Endothelial cell of hepatic sinusoid (primary cell): ENCODE results near the gene TESPA1.
"Not testable (repeated sequence)": the region's sequence is repeated elsewhere in the genome, so short reads cannot be mapped to it uniquely, and the experiment has no call there.

Experiments
- in situ Hi-C: cut with HindIII; loops from 2 replicates; pipeline ENCODE4 v1.10.0; 2017; ENCODE audit warnings: low sequenced_read_pairs

TESPA1 gene

DNA sequence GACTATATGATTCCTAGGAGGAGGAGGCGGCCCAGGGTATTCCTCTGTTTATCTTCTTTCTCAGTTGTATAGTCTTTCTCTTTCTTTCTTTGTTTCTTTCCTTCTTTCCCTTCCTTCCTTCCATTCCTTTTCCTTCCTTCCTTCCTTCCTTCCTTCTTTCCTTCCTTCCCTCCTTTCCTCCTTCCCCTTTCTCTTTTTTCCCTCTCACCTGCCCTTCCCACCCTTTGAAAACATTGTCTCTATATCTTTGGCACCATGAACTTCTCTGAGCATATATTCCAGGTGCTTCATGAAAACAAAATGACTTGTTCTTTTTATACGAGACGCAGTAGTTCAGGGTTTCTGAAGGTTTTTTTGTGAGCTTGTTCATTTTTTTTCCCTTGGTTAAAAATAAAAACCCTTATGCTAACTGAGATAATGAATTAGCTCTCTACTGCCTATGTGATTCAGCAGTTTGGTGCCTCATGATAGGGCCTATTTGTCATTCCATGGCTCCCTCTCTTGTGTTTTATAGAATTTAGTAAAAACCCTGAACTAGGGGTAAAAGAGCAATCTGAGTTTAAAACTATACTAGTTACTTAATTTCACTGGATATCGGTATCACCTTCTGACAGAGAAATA, 3.2 kb upstream of the TESPA1 start:
- in situ Hi-C loops, result no loop called here

DNA sequence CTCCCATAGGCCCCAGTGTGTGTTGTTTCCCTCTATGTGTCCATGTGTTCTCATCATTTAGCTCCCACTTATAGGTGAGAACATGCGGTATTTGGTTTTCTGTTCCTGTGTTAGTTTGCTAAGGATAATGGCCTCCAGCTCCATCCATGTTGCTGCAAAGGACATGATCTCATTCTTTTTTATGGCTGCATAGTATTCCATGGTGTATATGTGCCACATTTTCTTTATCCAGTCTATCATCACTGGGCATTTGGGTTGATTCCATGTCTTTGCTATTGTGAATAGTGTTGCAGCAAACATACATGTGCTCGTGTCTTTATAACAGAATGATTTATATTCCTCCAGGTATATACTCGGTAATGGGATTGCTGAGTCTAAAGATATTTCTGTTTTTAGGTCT, 2.2 kb upstream of the TESPA1 start:
- in situ Hi-C loops, result not testable (repeated sequence)

DNA sequence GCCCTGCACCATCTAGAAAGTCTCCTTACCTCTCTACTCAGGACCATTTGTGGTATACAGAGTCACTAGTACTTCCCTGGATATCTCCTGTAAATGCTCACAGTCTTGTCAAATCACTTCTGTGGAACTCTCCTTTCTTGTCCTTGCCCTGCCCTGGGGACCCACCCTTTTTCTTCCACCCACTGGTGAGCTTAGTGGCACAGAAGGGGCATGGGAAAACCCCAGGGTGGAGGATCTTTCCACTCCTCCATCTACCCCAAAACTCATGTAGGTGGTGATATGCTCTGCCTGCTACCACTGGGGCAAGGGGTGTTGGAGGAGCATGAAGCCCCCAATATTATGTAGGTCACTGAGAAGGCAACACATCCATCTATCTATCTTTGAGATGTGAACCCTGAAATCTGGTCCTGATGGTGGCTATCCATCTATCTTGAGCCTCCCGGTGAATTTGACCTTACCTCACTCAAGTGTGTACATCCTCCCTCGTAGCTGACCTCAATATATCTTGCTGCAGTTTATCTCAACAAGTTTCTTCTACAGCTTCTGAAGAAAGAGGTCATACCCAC, 943 bp downstream of the TESPA1 start:
- in situ Hi-C loops, result no loop called here

DNA sequence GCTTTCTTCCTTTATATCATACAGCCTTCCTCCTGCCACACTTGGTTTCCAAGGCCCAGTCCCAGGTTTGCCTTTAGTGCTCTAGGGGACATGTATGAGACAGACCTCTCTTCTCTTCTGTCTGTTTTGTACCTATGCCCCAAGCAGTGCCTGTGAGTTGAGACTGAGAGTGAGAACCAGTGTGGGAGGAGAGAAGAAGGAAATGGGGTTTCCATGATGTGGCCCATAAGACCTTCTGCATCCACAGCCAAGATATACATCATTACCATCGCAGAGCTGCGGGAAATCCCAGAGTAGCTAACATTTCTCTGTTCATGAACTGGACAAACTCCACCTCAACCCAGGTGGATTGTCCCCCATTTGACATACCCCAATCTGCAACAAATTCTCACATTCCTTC, 2.8 kb downstream of the TESPA1 start:
- in situ Hi-C loops, result no loop called here

DNA sequence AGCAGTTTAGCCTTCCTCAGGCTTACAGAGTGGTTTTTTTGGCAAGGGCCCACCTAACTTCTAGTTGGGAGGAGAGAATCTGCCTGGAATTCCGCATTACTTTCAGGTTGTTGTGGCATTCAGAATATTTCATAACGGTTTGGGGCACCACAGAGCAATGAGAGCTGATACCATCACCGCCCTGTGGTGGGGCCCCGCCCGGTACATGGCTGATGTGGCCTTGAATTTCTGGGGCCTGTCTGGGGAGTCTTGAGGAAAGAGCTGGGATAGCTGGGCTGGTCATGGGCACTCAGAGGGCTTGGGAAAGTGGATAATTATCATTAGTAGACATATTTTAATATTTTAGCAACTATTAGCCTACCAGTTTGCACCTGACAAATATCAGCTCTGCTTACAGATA, 4.2 kb downstream of the TESPA1 start:
- in situ Hi-C loops, result no loop called here

DNA sequence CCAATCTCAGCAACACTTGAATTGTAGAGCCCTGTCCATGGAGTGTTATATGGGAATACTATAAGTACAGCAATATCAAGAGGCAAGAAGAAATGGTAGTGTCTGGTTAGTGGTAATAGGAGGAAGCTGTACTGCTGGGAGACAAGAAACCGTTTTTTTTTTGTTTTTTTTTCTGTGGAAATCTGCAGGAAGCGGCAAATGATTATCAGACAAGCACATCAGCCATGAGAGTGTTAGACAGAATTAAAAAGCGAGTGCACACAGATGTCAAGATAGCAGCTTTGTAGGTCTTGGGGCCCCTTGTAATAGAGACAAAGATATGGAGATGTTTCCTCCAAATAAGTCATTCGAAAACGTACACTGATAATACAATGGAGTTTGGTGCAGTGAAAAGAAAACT, 6.7 kb downstream of the TESPA1 start:
- in situ Hi-C loops, result no loop called here

DNA sequence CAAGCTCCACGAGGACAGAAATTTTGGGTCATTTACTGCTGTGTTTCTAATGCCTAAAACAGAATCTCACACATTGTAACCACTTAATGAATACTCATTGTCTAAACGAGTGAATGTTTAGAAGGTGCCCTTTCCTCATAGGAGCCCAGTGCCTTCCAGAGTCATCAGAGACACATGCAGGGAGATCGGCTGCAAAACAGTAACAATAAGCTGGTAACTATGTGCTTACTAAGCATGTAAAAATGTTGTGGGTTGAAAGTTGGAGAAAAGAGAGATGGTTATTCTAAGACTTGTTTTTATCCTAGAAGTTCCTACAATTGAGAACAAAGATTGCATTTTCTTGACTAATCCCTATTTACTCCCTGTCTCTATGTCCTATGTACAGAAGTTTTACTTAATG, 7.4 kb downstream of the TESPA1 start:
- in situ Hi-C loops, result no loop called here

DNA sequence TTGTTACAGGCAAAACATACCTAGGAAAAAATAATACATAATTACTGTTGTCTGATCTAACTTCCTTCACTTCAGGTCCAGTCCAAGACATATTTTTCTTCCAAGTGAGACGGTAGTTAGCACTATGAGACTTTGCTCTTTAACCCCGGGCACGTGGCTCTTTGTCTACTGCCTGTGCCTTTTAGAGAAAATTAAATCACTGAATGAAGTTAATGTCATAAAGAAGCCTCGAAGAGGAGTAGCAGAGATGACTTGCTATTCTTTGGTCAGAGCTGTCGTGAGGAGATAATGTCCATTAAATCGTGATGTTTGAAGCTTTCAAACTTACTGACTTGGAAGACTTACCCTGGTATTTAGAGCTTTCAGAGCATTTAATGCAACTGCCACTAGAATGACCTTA, 8.7 kb downstream of the TESPA1 start:
- in situ Hi-C loops, result no loop called here

DNA sequence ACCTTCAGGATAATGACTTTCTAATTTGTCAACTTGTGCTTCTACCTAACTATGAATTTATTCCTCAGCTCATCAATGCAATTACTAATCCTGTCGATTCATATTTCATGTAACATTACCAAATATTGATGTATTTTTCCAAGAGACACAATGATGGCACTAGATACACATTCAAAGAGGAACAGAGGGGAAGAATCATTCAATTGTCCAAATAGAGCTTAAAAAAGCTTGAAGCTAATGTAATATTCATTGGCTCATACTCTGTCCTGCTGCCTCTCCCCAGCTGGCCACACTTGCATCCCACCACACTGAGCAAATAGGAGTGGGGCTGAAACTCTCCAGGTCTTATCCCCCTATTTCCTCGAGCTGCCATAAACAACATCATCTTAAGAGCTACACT, 9.3 kb downstream of the TESPA1 start:
- in situ Hi-C loops, result no loop called here

DNA sequence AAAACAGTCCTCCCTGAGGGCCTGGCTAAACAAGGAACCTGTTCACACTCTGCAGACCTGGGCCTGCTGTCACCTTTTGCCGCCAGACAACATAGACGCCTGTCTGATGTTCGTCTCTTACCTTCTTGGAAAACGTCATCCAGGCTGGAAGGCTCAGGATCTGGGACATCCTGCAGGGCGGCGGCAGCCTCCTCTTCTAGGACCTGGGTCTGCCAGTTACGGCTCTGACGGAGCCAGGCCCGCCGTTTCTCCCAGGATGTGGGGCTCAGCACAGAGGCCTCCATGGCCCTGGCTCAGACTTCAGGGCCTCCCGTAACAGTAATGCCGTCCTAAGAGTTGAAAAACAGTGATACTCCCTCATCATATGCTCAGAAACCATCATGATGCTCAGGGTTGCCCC, 10.3 kb downstream of the TESPA1 start:
- in situ Hi-C loops, result no loop called here

DNA sequence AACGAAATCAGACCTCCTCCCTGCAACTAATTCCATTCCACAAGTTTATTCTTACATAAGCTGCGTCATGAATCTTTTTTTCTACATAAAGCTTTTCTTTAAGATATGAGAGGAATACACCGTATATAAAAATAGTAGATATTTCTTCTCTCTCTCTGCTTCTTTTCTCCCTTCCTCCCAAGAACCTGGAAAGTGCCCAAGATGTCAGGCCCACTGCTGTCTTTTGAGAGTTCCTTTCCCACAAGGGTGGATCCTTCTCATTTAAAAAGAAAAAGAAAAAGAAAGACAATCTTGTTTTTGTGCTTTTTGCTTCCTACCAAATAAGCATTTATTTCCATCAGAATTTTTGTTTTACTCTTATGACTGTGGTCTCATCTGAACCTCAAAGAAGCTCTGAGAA, 11.0 kb downstream of the TESPA1 start:
- in situ Hi-C loops, result no loop called here

DNA sequence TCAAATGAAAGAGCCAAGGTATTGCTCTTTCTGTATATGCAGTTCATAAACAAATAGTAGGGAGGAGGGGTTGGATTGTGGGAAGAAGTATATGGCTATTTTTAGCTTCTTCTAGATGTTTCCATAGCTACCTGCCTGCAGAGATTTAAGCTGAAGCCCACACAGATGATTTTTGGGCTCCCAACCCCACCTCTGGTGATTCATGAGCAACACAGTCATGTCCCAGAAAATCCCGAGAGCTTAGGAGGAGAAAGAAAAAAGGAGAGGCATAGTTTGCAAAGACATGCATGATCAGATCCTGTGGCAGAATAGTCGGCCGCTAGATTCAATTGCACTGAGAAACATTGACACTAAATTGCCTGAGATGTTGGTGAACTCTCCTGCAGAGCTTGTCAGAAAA, 13.8 kb downstream of the TESPA1 start:
- in situ Hi-C loops, result no loop called here

DNA sequence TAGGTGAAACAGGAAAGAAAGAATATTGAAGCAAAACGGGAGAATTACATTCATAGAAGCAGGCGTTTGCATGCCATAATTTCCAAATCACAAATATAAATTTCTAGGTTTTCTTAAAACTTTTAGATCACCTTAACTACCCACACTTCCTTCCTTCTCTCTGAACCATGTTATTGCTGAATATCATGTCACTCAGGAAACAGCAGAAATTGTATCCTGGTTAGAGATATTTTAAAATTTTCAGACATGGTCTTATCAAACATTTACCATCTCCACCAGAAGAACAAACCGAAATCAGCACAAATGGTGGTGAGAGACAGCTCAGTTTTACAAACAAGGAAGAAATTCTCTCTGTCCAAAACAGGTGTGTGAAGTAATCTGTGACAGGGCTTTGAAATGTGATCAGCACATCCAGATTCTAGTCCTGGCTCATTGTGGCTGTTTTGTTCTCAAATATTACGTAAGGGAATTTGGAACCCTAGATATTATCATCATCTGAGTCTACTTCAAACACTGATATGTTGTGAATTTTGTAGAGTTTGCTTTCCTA, 16.3 kb downstream of the TESPA1 start:
- in situ Hi-C loops, result no loop called here

DNA sequence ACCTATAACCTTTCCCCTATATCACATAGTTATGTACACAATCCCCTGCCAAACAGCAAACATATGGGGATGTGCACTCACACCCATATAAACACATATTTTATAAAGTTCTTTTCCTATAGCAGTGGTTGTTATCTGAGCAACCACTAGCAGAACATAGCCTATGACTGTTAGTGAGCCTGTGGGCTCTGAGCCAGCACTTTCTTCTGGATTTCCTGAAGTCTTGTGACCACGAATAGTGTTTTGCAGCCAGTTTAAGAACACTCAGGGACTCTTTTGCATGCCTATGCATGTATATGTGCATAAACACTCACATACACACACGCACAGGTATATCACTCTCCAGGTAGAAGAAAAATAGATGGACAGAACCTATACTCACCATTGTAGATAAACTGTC, 17.1 kb downstream of the TESPA1 start:
- in situ Hi-C loops, result no loop called here

DNA sequence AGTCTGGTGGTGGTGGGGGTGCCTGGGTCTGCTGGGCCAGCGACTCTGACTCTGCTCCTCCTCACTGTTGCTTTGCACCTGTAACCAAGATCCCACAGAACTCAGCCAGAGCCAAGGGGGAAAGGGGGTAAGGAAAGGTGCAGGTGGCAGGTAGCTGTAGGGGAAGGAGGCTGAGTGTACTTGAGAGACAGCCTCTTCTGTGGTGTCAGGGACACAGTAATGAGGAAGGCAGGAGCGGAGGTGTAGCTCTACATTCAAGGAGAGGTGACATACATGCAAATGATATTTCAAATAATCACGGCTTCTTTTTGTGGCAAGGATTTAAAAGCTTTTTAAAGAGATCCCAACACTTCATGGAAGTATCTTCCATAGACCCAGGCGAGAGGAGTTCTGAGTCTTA, 23.4 kb downstream of the TESPA1 start:
- in situ Hi-C loops, result loop anchor here (5.0 kb wide), 2 partner anchors 36 to 89 kb away; no protein-coding TSS in a partner anchor

DNA sequence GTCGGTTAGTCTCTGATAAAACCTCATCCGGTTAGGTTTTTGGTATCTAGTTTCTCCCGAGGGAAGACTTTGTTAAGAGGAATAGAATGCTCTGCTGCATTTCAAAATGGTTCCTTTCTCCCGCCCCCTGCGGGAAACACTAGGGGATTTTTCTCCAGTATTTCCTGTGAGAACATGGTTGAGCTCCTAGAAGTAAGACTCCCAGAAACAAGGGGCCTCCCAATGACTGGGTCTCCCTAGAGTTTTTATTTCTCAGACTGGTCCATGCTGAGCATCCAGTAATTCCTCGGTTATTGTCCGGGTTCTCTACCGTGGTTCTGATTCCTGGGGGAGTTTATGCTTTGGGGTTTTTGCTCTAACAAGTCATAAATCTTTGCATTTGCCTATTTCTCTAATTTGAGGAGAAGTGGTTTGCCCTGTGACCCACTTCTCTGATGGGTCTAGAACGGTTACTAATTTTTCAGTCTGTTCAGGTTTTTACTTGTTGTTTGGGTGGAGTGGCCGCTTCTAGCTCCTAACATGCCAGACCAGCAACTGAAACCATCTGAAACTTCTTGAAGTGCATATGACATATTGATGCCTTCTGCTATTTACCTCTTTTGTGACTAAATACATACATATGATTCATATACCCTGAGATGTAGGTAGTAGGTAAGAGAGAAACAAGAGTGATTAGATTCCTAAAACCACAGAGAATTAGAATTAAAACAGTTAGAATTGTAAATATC, 25.1 kb downstream of the TESPA1 start:
- in situ Hi-C loops, result loop anchor here (5.0 kb wide), 2 partner anchors 38 to 87 kb away; no protein-coding TSS in a partner anchor

DNA sequence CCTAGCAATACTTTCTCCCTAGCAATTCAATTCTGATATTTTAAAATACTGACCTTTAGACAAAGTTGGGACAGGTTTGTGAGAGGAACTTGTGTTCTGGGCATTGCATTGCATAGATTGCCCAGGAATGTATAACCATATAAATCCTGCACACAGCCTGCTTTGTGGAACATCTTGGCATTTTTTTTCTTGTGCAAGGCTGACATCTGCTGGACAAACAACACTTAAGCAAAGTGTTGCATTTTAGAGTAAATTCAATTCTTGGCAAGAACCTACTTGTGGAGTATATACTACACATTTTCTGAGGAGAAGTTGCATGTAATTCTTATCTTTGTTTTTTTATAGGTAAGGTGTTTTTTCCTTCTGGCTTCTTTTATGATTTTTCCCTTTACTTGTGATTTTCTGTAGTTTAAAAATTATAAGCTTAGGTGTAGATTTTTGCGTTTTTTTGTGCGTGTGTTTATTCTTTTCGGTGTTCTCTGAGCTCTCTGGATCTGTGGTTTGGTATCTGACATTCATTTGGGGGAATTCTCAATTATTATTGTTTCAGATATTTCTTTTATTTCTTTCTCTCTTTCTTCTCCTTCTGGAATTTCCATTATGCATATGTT, 26.4 kb downstream of the TESPA1 start:
- in situ Hi-C loops, result no loop called here

DNA sequence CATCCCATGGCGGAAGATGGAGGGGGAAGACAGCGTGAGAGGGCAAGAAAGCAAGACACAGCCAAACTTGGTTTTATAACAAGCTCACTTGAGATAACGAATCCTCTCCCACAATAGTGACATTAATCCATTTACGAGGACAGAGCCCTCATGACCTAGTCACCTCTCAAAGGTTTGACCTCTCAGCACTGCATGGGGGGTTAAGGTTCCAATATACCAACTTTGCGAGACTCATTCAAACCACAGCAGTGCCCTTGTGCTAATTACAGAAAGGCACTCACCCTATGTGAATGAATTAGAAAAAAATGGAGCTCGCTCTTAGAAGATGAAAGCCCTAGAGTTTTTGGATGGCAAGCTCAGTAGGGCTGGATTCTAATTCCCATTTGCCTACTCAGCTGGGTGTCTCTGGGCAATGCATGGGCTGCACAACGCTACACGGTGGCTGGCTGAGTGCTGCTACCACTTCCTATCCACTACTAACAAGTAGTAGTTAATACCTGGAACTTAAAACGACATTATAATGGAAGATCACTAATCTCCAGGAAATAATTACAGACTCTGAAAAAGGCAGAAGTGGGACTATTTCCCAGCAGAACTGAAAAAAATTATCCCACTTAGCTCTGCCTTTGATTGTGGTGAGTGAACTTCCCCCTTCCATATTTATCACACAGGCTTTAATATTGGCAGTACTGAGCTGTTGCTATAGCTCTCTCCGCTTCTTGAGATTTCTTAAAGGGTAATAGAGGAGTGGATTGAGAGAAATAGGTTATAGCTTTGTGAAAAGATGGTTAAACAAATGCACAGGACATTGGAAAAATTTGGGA, 27.5 kb downstream of the TESPA1 start:
- in situ Hi-C loops, result no loop called here

DNA sequence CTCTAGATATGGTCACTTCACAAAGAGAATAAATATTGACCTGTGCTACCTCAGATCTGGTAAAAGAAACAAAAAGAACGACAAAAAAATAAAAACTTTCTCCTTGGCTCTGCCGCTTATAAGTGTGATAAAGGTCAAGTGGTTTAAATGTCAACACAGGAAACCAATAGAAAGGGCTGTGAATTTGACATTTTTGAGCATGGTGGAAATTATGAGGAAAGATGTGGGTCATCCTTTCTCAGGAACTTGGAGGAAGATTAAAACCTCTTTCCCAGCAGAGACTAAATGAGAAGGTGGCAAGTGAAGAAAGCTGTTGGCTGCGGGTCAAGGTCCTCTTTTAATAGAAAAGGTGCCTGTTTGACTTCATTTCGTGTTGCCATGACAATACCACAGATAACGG, 28.2 kb downstream of the TESPA1 start:
- in situ Hi-C loops, result no loop called here

DNA sequence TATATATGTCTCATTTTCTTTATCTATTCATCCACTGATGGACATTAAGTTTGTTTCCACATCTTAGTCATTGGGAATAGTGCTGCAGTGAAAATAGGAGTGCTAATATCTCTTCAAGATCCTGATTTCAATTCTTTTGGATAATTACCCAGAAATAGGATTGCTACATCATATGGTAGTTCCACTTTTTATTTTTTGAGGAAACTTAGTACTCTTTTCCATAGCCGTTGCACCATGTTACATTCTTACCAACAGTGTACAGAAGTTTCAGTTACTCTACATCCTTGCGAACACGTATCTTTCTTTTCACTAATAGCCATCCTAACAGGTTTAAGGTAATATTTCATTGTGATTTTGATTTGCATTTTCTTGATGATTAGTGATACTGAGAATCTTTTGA, 29.8 kb downstream of the TESPA1 start:
- in situ Hi-C loops, result no loop called here

DNA sequence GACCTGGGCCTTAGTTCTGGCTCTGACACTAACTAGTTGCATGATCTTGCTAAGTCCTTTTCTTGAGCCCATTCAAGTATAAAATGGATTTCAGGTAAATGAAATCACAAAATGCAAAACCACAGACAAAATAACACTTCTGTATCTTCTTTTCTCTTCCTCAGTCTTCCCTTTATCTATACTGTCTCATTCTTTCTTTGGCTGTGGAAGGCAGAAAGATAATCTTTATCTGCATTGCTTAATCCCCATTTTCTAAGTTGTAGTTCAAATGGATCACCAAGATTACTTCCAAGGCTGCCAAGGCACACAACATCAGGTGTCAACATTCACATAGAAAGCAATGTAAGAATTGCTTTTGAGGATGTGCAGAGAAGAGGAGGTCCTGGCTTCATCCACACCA, 30.3 kb downstream of the TESPA1 start:
- in situ Hi-C loops, result no loop called here
